Measurements from ENCODE around the gene TRERF1. TPM values are rescaled to one million over a fixed set of nuclear protein-coding genes. Genes with fewer than 3 reads are reported as not detected.

Gene TRERF1
- total RNA-seq, 1 donor from 2014 or later: 1.5 TPM

DNA sequence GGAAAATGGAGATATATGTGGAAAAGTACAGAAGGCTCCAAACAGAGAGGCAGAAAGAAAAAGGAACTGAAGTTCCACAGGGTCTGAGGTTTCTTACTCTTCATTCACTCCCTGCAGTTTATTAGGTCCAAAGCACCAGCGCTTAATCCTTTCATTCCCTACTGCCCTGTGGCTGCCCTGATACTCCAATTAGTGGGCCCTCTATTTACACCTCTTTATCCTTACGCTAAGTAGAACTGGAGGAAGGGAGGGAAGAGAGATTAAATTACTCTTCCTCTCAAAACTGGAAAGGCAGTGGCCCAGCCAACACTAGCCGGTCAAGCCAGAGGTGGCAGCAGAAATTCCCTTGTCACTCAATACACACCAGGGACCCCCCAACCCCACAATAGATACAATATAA lies 20.4 kb downstream of the TRERF1 start:
- no peak for DNase-seq
- no peak for ATAC-seq (ENCODE audit: poor library complexity)
- intact Hi-C loops (cut with DNase I): no loop called here

GRCh38 chr6:42429836-42430235 lies 21.9 kb downstream of the TRERF1 start:
- intact Hi-C loops (cut with DNase I): no loop called here
- DNase-seq (no peak), ATAC-seq (ENCODE audit: poor library complexity) (no peak)

DNA sequence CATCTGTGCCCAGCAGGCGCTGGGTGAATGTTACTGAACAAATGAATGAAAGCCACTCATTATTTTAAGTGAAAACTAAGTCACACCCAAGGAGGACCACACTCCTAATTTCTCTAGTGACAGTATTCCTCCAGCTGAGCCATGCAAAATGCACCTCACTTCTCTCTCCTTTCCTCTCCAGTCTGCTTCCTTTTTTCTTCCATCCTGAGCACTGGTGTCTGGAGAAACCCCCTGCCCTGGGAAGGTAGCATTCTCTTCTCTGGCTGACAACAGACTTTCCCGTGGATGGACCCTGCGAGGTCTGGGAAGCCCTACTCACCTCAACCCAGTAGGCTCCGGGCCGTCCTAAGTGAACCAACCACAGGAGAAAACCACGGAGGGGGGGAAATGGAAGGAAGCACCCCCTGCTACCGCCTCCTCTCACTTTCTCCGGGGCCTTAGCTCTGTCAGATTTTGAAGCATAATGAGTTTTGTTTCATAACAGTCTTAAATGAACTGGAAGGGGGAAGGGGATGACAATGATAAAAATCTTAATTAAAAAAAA lies 22.6 kb downstream of the TRERF1 start:
- intact Hi-C loops (cut with DNase I): no loop called here
- ATAC-seq (ENCODE audit: poor library complexity): no peak

GRCh38 chr6:42428326-42429041 lies 23.2 kb downstream of the TRERF1 start:
- ATAC-seq (ENCODE audit: poor library complexity) (peak; percentile 83), DNase-seq (peak; percentile 73)
- intact Hi-C loops (cut with DNase I): no loop called here

More for the DNA sequence above, 22.6 kb downstream of the TRERF1 start:
- no peak for DNase-seq

DNA sequence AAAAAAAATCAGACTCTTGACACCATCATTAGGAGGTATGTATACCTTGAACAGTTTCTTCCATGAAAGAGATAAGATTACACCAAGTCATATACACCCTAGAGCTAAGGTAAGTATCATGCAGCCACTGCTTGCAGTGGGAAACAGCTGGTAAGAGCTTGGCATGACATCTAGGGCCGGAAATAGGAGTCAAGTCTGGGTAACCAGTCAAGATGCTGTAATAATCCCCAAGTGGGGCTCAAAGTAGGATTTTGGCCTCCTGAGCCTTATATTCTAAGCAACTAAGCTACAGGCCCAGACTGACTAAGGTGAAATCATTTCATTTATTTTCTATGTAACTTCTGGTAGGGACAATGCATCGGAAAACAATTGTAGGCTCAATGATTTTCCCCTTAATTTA lies 23.9 kb downstream of the TRERF1 start:
- intact Hi-C loops (cut with DNase I): no loop called here
- DNase-seq (no peak), ATAC-seq (ENCODE audit: poor library complexity) (no peak)

GRCh38 chr6:42426191-42426590 lies 25.5 kb downstream of the TRERF1 start:
- intact Hi-C loops (cut with DNase I): no loop called here
- ATAC-seq (ENCODE audit: poor library complexity) (no peak), DNase-seq (no peak)

DNA sequence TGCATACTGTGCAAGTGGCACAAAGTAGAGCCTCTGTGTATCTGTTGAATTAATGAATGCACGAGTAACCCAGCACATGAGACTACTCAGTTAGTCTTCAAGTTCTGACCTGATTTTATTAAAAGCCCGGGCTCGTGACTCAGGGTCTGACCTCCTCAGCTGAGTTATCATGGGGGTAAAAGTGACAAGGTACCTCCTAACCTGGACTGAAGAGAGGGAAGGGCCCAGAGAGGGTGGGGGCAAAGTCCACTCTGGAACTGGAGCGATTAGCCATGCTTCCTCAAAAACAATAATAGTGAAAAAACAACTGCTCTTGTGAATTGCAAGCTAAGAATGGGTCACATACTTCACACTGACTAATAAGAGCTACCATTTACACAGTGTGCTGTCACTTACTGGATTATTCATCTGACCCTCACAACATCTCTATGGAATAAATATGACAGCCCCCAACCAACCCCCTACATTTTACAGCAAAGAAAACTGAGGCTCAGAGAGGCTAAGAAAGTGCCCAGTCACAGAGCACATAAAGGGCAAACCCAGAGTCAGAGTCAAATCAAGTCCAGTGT lies 26.7 kb downstream of the TRERF1 start:
- DNase-seq (no peak), ATAC-seq (ENCODE audit: poor library complexity) (no peak)
- intact Hi-C loops (cut with DNase I): no loop called here

DNA sequence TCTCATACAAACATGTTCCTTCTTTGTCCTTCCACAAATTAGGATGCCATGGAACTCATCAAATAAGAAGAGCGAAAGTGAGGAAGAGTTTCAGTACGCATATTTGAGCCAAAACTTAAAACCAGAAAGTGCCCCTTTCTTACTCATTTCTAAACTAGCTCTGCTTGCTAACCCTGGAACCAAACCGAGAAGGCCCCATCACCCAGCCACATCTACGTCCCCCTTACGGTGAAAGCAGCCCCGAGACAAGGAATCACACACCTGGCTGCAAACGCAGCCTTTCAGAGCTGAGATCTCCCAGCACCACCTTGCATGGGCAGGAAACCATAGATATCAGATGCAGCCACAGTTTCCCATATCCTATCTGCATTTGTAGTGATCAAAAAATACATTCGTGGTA lies 28.5 kb downstream of the TRERF1 start:
- ATAC-seq (ENCODE audit: poor library complexity) (no peak), DNase-seq (no peak)
- intact Hi-C loops (cut with DNase I): no loop called here

DNA sequence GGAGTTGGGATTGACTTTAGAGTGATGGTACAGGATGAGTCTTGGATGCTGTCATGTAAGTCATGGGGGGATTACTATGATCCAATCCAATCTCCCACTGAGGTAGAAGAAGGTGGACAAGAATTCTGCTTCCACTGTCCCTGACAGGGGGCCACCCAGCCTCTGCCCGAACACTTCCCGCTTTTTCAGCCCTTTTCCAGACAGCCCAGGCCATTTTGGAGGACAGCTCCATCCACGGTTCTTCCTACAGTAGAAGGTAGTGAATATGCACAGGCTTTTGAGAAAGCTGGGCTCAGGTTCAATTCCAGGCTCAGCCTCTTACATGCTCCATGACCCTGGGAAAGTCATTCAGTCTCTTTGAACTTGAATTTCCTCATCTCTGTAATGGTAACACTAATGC lies 31.0 kb downstream of the TRERF1 start:
- DNase-seq: no peak
- intact Hi-C loops (cut with DNase I): no loop called here
- no peak for ATAC-seq (ENCODE audit: poor library complexity)

GRCh38 chr6:42419490-42420280 lies 32.0 kb downstream of the TRERF1 start:
- ATAC-seq (ENCODE audit: poor library complexity) (no peak), DNase-seq (no peak)
- intact Hi-C loops (cut with DNase I): no loop called here

GRCh38 chr6:42418724-42419123 lies 33.0 kb downstream of the TRERF1 start:
- intact Hi-C loops (cut with DNase I): no loop called here
- ATAC-seq (ENCODE audit: poor library complexity) (no peak), DNase-seq (no peak)

- ATAC-seq (ENCODE audit: poor library complexity) (no peak), DNase-seq (no peak)
- intact Hi-C loops (cut with DNase I): no loop called here
Measured at GRCh38 chr6:42417641-42418112, 34.0 kb downstream of the TRERF1 start.

GRCh38 chr6:42411406-42411805 lies 40.3 kb downstream of the TRERF1 start:
- no peak for DNase-seq
- no peak for ATAC-seq (ENCODE audit: poor library complexity)
- intact Hi-C loops (cut with DNase I): no loop called here

- DNase-seq: no peak
- intact Hi-C loops (cut with DNase I): no loop called here
- ATAC-seq (ENCODE audit: poor library complexity): no peak
Measured at GRCh38 chr6:42410861-42411260, 40.9 kb downstream of the TRERF1 start.

DNA sequence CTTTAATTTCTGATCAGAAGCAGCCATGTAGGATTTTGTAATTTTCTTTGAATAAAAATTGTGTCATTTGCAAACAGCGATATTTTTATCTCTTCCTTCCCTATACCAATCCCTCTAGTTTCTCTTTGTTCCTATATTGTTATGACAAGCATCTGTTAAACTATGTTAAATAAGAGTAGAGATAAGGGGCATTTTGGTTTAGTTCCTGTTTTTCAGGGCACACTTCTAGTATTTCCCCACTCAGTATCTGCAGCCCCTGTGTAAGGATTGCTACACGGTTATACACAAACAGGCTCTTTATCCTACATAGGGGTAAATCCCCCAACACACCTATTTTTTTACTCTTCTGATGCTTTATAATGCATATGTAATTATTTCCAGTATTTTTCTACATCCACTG lies 42.1 kb downstream of the TRERF1 start:
- intact Hi-C loops (cut with DNase I): no loop called here
- no peak for ATAC-seq (ENCODE audit: poor library complexity)

DNA sequence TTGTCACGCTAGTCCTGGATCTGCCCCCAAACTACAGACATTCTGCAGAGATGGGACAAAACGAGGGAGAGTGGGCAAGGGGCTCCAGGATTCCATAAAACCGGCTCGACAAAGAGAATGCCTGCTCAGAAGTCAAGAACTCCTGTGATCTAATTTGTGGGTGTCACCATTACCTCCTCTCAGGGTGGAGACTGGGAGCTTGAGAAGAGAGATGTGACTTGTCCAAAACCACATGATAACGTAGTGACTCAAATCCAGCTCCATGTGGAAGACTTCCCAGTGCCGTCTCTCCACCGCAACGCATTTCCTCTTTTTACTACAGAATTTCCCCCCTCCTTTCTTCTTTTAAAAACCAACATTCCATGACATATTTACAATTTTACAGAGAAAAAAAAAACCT lies 44.3 kb downstream of the TRERF1 start:
- ATAC-seq (ENCODE audit: poor library complexity): peak; percentile 59
- no peak for DNase-seq
- intact Hi-C loops (cut with DNase I): no loop called here

More for the DNA sequence above, 42.1 kb downstream of the TRERF1 start:
- DNase-seq: no peak

DNA sequence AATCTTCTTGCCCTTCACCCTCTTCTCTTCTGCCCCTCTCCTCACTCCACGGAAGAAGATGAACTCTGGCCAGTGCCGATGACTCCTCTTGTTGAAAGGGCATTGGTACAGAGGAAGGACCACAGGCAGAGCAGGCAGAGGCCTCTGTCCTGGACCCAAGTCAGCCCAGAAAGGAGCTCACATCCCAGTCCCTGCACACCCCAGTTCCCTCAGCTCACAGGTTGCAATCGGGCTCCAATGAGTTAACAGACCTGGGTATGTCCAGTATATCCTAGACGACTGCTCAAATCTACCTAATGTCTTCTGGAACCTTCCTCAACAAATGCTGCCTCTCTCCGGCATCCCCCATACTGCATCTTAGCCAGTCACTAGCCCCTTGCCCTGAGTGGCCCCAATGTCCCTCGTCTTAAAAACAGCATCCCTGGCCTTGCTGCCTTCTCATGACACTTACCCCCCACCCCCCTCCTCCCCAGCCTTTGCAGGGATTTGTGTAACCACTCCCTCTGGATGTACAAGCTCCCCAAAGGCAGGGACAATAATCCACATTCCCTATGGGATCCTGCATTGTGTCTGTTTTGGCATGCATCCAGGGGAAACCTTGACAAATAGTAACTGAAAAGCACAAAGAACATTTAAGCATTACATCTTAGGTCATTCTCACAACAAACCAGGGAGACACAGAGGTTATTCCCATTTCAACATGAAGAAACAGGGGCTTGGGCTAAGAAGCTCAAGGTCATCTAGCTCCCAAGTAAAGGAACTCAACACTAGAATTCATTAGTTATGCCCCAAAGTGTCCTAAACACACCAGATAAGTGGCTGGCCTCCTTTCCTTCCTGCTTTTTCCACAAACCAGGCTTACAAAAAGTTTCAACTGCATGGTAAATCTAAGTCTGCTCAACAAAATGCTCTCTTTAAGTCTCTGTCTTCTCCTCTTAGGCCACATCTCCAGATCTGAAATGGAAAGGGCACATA lies 45.1 kb downstream of the TRERF1 start:
- no peak for ATAC-seq (ENCODE audit: poor library complexity)
- DNase-seq: no peak
- intact Hi-C loops (cut with DNase I): no loop called here

DNA sequence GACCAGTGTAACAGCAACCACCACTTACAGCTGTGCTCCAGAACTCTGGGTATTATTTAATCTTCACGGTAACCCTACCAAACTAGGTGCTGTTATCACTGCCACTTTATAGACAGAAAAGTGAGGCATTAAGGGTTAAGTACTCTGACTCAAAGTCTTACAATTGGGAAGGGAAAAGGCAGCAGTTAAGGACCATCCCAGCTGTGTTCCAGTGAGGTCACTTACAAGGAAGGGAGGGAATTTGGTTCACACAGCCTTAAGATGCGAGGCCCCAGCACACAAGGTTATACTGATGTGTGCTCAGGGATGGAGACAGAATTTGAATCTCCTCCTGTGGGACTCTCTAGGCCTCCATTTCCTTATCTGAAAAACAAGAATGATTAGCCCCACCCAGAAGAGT lies 46.7 kb downstream of the TRERF1 start:
- ATAC-seq (ENCODE audit: poor library complexity) (peak; percentile 56), DNase-seq (no peak)
- intact Hi-C loops (cut with DNase I): no loop called here

Measured in Right ventricle myocardium superior (tissue), 1 donor.